ENCODE results near the gene ADGRE2.

DNA sequence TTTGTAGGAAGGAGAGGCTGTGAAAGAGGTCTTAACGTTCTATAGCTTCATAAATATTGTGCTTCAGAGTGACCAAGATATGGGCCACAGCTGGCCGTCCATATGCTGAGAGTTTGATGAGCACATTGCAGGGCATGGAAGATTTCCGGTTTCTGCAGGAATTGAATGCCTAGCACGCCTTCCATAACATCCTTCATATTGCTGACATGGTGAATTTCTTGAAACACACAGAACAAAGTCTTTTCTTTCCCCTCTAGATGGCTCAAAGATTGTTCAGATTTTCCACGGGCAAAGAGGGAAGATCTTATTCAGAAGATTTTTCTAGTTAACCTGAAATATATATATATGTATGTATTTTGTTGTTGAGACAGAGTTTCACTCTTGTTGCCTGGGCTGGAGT is 42.4 kb downstream of the ADGRE2 start:
- TF ChIP-seq, protein P1, sequence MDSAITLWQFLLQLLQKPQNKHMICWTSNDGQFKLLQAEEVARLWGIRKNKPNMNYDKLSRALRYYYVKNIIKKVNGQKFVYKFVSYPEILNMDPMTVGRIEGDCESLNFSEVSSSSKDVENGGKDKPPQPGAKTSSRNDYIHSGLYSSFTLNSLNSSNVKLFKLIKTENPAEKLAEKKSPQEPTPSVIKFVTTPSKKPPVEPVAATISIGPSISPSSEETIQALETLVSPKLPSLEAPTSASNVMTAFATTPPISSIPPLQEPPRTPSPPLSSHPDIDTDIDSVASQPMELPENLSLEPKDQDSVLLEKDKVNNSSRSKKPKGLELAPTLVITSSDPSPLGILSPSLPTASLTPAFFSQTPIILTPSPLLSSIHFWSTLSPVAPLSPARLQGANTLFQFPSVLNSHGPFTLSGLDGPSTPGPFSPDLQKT (IDR thresholded peaks at IDR 0.05; ENCODE audit: borderline replicate concordance, low read depth, low read length), result no peak
- TF ChIP-seq ZNF121 (tag by site-specific recombination; IDR thresholded peaks at IDR 0.05) (no peak), ZNF501 (tag by site-specific recombination; IDR thresholded peaks at IDR 0.05) (no peak), ZNF248 (tag by site-specific recombination; IDR thresholded peaks at IDR 0.05) (no peak), ZNF133 (tag by site-specific recombination; IDR thresholded peaks at IDR 0.05) (no peak), ZNF785 (tag by site-specific recombination; IDR thresholded peaks at IDR 0.05) (no peak), SP3 (tag by site-specific recombination; IDR thresholded peaks at IDR 0.05) (no peak)
- TF ChIP-seq, protein P2, sequence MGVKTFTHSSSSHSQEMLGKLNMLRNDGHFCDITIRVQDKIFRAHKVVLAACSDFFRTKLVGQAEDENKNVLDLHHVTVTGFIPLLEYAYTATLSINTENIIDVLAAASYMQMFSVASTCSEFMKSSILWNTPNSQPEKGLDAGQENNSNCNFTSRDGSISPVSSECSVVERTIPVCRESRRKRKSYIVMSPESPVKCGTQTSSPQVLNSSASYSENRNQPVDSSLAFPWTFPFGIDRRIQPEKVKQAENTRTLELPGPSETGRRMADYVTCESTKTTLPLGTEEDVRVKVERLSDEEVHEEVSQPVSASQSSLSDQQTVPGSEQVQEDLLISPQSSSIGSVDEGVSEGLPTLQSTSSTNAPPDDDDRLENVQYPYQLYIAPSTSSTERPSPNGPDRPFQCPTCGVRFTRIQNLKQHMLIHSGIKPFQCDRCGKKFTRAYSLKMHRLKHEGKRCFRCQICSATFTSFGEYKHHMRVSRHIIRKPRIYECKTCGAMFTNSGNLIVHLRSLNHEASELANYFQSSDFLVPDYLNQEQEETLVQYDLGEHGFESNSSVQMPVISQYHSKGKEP (tag by site-specific recombination; IDR thresholded peaks at IDR 0.05), result no peak
- TF ChIP-seq, protein P3, sequence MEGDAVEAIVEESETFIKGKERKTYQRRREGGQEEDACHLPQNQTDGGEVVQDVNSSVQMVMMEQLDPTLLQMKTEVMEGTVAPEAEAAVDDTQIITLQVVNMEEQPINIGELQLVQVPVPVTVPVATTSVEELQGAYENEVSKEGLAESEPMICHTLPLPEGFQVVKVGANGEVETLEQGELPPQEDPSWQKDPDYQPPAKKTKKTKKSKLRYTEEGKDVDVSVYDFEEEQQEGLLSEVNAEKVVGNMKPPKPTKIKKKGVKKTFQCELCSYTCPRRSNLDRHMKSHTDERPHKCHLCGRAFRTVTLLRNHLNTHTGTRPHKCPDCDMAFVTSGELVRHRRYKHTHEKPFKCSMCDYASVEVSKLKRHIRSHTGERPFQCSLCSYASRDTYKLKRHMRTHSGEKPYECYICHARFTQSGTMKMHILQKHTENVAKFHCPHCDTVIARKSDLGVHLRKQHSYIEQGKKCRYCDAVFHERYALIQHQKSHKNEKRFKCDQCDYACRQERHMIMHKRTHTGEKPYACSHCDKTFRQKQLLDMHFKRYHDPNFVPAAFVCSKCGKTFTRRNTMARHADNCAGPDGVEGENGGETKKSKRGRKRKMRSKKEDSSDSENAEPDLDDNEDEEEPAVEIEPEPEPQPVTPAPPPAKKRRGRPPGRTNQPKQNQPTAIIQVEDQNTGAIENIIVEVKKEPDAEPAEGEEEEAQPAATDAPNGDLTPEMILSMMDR (tag by site-specific recombination; IDR thresholded peaks at IDR 0.05), result no peak
- TF ChIP-seq, protein P4, sequence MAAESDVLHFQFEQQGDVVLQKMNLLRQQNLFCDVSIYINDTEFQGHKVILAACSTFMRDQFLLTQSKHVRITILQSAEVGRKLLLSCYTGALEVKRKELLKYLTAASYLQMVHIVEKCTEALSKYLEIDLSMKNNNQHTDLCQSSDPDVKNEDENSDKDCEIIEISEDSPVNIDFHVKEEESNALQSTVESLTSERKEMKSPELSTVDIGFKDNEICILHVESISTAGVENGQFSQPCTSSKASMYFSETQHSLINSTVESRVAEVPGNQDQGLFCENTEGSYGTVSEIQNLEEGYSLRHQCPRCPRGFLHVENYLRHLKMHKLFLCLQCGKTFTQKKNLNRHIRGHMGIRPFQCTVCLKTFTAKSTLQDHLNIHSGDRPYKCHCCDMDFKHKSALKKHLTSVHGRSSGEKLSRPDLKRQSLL (tag by site-specific recombination; IDR thresholded peaks at IDR 0.05), result no peak

Data from HEK293 (cell line).